NCI-H128 (cell line): ENCODE results near the gene PDE5A.

Experiments used
- DNase-seq: peaks from one replicate; lab custom pipeline; 2025; ENCODE audit not compliant: unreplicated experiment; lab: John Stamatoyannopoulos, UW

The PDE5A gene

DNA sequence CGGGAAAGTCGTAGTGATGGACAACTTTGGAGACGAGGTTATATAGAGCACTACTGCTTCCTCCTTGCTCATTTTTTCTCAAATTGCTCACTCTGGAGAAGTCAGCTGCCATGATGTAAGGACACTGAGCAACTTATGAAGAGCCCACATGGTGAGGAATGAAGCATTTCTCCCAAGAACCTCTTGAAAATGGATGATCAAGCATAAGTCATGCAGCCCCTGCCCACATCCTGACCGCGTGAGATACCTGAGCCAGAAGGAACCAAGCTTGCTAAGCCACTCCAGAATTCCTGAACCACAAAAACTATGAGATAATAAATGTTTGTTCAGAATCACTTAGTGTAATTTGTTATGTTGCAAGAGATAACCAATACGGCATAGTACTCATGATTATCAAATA is 42.8 kb downstream of the PDE5A start:
- DNase-seq: no peak

DNA sequence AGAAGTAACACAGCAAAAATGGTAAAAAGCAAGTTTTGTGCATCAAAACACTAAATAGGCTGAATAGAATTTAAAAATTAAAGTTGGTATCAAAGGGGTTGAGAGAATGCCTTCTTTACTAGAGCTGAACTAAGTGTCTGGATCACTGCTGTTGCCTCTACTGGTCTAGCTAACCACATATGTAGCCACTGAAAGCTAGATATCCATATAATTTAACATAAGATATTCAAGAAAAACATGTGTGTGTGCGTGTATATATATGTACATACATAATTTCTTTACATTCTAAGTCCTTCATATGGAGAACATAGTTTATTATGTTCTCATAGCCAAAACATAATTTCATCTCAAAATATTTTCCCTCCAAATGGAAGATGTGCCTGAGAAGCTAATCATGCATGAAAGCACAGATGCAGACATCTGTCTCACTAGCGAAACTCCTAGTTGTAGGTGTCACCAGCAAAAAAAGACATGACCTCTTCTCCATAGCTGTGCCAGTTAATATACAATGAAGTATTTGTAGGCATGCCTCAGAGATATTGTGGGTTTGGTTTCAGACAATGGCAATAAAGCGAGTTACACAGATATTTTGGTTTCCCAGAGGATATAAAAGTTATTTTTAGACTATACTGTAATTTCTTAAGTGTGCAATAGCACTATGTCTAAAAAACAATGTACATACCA is 47.3 kb downstream of the PDE5A start:
- DNase-seq: no peak

DNA sequence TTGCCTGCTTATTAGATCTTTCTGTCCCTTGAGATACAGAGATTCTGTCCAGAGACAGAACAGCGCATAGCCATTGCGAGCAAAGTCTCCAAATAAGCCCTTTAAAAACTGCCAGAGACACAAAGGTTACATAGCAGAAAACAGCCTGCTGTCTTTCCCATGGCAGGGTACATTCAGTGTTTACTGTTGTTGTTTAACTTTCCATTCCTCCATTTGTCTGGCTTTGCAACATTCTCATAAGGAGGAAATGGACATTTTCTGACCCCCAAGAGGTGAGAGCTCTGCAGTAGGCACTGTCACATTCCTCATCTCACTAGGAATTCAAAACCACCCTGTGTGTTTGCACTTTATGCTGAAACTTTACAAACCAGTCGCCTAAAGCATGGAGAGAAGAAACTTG is 48.3 kb downstream of the PDE5A start:
- DNase-seq: no peak

DNA sequence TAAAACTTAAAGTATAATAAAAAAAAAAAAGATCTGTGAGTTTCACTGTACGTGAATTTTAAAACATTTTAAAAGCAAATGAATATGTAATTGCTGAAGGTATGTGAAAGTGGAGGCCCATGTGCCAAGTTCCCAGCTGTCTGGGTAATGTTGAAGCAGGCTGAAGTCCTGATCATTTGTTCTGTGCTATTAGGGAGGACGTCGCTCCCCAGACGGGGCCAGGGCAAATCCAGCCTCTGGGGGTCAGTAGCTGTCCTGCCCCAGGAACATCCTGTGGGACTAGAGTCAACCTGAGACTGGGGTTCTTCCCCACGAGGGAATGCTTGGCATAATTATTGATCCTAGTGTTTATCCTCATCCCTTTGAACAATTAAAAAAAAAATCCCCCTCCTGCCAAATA is 48.8 kb downstream of the PDE5A start:
- no peak for DNase-seq

DNA sequence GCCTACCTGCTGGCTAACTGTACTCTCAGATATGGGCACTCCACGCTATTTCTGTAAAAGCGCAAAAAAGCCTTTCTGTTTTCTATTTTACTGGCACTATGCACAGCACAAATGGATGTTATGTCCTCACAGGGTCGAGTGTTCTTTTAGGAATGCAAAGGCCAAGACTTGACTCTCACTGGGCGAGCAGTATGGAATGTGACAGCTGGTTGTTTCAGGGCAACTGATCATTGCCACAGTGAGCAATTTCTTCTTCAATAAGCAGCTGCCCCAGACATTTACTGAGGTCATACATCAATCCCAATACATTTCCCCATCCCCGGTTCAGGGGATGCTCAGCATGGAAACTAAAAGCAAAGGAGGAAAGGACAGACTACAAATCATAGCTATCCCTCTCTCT is 58.2 kb downstream of the PDE5A start:
- DNase-seq: no peak

DNA sequence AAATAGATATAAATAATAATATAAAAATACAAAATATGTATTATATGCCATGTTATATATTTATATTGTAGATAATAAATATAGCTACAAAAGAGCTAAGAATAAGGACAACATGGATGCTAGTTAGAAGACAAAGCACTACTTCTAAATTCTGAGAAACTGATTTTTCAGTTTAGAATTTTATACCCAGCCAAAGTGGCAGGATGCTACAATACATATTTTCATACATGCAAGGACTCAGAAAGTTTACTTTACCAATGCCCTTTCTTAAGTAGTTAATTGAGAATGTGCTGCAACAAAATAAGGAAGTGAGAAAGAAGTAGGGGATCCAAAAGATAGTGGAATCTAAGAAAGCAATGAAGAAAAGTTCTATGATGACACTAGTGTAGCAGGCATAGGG is 64.5 kb downstream of the PDE5A start:
- DNase-seq: no peak

DNA sequence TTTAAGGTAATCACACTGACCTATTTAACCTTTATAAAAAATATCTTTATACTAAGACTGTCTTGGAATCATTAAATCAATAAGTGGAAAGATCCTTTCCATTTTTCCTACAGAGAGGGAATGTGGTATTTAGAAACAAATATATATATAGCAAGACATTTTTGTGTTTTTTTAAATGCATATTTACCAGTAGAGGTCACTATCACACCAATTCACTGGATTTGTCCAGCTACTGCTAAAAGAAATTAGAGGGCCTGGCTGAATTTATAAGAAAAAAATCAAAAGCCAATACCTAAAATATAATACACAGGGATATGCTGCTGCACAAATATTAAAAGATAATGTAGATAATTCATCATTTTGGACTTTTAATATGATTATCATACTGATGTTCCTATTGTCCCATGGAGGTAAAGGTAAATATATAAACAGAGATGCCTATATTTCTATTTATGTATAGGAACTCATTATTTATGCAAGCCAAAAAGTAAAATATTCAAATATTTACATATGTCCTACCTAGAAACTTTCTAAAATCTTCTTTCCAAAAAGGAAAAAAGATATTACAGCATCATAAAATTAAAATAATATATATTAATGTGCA is 69.5 kb downstream of the PDE5A start:
- DNase-seq: peak; percentile 2

DNA sequence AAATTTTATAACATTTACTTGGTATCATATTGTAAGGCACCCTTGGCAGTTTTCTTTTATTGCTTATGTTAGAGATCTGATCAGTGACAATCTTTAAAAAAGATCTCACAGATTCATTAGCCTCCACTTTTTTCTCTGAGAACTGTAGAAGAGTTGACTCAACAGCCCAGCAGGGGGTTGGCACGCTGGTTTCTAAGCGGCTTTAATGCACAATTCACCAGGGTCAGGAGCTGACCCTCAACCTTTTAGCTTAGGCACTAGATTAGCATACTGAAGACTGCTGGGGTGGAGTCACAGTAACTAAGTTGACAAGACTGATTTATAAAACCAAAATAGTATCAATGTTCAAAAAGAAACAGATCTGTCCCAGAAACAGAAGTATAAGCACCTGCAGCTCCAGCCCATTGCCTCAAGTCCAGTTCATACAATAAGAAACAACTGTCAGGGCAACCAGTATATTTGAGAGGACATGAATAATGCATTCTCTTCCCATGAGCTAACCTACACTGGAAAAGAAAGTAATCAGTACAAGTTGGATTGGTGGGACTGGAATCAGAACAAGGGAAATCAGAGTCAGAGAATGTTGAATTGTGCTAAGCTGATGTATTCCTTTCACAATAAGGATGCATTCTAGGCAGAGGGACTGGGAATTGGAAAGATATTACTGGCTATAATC is 77.6 kb downstream of the PDE5A start:
- no peak for DNase-seq

DNA sequence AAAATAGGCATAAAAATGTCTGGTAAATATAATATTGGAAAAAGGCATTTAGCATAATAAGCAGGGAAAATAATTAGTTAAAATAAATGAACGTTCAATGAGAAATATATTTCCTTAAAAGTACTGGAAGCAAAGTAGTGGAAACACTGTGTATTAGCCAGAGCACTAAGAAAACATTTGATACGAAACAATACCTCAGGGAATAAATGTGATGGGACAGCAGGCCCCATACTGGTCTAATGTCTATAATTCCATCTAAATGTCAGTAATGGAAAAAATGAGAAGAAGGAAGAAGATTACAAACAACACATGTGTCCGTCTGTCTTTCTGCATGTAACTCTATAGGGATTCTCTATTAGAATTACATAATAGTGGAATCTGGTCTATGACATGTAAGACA is 79.0 kb downstream of the PDE5A start:
- DNase-seq: no peak

DNA sequence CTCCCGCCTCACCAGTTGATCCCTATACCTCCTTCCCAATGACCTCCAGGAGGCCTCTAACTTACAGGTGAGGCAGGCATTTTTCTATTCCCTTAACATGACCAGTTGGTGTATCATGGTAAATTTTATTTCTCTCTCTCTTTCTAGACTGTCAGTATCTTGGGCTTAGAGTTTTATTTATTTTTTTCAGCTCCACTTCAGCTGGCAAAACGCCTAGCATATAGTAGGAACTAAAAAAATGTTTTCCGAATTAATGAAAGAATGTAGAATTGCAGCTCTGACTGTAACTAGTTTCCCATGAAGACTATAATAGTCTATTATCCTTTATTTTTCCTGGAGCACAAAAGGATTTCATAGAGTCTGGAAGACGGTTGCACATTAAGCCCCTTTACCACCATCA is 84.8 kb downstream of the PDE5A start:
- no peak for DNase-seq

DNA sequence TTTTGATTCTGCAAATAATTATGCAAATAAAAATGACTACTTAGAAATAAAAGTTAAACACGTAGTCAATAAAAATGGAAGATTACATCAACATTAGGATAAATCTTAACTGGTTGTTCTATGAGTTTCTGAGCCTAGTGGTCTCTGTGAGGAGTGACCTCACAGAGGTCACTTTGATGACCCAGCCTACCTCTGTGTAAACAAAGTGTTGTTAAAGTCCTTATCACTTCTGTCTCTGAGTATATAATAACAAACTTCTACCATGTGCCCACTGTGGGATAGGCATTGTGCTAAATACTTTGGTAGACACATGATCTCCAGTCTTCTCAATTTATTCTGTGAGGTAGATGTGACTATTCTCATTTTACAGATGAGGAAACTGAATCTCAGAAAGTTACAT is 85.4 kb downstream of the PDE5A start:
- no peak for DNase-seq

DNA sequence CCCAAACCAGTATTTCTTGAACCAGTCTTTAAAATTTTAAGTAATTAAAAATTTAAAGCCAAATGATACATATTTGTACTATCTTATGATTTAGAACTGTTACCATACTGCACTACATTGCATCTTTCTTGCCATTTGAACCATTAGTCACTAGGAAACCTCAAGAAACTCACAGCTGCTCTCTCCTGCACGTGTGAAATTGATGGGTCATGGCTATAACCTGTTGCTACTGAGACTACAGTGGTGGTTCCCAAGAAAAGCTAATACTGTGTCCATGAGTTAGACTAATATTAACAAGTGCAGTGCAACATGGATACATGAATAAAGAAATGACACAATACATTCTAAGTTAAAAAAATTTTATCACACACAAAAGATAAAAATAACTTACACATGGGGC is 88.4 kb downstream of the PDE5A start:
- DNase-seq: no peak

DNA sequence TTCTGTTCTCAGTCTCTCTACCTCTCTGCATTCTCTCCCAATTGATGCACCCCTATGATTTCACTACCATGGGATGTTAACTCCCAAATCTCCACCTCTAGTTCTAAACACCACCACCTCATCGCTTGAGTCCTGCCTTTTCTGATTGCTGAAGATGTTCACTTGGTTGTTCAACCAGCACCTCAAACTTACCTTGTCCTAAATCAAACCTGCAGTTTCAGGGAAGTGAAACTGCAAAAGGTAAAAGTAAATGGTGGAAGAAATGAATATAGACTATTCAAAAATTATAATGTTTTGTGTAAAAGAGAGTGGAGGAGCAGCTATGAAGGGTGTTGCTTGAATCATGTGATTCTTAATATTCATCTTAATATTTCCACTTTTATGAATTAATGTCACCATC is 91.0 kb downstream of the PDE5A start:
- DNase-seq: no peak

DNA sequence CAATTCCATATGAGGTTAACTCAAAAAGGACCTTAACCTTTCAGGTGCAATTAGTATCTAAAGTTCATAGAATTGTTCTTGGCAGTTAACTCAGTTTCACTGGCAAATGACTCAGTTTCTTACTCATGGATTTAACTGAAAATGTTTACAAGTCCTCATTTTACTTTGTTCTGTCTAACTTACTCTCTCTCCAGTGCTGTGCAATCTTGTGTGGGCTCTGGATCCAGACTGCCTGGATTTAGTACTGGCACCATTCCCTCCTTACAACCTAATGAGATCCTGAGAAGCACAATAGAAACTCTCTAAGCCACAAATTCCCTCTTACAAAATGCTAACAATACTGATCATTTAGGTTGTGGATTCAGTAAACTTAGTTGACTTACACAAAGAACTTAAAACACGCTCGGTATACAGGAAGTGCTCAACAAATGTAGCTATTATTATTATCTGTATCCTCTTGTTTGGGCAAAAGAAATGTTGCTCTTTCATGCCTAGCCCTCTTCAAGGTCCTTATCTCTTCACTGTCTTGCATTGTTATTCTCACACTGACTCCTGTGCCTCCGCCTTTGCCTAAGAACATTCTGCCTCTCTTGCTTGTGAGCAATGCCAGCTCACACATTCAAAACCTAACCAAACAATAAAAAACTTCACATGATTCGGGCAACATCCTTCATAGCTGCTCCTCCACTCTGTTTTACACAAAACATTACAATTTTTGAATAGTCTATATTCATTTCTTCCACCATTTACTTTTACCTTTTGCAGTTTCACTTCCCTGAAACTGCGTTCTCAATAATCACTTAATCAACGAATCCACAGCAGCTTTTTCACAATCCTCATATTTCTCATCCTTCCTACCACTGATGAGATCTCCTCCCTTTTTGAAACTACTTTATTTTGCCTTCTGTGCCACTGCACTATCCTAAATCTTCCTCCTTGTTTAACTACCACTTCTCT is 91.8 kb downstream of the PDE5A start:
- DNase-seq: no peak

DNA sequence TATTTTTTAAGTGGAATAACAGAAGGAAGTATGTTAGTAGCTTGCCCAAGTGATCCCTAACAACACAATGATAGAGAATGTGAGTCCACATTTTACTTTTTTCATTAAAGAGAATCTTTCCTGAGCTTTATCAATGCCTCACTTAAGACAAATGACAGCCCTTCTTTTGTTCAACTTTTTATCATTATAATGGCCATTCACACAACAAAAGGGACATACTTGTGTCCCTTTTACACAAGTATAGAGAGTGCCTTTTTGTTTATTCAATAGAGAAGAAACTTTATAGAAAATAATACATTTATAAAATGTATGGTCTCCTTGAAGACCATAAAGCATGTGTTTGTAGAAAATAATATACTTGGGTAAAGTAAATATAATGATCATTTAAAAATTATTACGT is 96.3 kb downstream of the PDE5A start:
- no peak for DNase-seq

DNA sequence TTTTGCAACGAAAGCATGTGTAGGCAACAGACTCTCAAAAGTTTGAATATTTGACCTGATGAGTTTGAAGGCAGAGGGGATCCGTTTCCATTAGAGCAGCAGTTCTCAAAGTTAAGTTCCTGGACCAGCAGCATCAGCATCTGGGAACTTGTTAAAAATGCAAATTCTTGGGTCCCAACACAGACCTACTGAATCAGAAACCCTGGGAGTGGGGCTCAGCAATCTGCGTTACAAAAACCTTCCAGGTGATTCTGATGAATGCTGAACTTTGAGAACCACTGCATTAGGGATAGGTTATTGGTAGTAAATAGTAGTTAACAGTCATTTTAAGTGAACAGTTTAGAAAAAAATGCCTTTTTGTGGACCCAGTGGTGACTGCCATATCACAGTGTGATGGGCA is 98.8 kb downstream of the PDE5A start:
- no peak for DNase-seq

DNA sequence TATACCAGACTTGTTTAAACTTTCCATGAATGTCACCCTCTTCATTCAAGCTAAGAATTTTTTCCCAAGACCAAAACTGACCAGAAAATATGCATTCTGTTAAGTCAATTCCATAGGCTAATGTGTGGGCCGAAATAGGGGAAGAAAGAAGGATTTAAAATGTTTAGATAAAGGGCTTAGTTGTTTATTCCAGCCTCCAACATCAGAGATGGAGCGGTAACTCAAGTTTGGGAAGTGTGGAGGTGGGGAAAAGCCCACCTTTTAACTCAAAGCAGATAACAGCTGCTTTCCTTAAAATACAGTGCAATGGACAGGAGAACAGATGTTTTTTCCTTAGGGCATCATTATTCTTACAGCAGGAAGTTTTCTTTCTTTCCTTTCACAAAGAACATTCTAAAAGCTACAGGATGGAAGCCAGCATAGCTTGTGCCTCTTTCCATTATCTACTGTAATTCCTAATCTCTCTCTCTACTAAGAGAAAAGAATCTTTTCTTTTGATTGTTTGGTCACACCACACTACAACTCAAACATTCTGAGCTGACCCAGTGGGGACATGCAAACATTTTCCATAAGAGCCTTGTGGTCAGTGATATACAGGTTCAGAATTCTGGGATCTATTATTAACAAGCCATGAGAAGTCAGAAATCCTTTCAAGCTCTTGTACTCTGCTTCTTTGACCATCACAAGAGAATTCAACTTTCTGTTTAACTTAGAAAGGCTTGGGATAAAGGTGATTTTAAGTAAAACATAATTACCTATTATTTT is 101.6 kb downstream of the PDE5A start:
- DNase-seq: no peak

DNA sequence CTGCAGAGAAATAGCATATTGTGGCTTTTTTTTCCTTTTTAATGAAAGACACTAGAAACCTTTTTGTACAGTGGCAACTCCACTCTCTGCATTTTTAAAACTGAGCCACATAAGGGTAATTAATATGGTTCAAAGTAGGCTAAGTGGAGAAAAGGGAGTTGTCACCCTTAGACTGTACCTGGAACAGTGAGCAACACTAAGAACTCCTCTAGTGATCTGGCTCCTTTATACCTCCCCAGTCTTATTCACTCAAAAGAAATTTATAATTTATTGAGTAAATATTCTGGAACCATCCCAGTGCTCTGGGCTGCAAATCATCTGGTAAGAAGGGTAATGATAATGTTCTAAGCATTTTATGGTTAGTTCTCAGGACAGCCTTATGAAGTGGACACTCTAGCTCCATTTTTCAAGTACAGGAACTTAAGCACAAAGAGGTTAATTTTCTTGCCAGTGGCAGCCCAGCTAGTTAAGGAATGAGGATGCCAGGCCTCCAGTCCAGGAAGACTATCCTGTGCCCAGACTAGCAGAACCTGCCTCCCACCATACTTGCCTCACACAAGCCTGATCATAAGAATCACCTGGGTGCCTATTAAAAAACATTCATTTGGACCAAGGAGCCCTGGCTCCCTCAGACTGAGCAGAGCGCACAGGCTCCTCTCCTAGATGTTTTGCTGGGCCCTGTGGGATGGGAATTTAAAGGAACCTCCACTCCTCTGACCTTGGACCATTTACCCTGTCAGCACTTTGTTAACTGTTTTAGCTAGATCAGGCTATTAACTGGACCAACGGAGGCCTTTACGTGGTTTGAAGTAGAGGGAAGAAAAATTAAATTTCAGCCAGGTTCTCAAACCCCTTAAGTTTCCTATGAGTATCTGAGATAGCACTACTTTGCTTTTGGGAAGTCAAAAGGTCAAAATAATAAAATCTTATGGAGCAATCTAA is 102.6 kb downstream of the PDE5A start:
- DNase-seq: no peak

DNA sequence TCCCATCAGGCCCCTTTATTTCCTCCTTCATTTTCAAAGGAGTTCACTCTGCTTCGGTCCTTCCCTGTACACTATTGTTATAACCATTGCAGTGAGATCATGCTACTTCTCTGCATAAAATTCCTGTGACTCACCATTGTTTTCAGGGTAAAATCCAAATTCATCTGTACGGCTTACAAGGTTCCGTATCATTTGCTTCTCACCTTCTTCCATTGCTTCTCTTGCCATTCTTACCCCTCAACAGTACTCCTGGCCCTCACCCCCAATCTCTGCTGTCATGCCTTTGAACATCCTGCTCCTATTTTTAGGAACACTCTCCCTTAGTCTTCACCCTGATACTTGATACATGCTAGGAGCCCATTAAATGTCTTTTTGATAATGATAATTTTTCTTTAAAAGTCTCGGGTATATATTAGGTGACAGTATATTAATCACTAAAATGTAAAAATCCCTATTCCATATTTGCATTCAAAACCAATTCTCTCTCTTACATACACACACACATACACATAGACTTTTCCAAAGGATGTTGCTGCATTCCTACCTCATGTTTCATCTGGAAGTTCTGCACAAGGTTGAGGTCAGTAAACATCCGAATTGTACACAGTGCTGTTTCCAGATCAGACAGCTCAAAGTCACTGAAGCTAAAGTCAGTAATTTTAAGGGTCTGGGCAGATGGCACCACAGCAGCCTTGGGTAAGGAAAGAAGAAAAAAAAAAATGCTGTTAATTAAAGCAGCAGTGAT is 103.4 kb downstream of the PDE5A start:
- DNase-seq: no peak
